ENCODE measurements around the gene ARHGEF12. TPM values are rescaled to one million over a fixed set of nuclear protein-coding genes. Genes with fewer than 3 reads are reported as not detected.

The ARHGEF12 gene
- total RNA-seq, 1 donor from 2014 or later: 121 TPM

GRCh38 chr11:120489799-120490198 is 153.6 kb downstream of the ARHGEF12 start:
- ATAC-seq (no peak), DNase-seq (no peak)
- Histone ChIP-seq H3K36me3 (peaks cover 31% of the 10 kb centered on the region), H3K4me3 (no peak overlapping the region), H3K9me3 (no peaks in the 10 kb centered on the region), H3K27me3 (ENCODE audit: low read depth) (no peaks in the 10 kb centered on the region), H3K4me1 (no peaks in the 10 kb centered on the region), H3K27ac (no peak overlapping the region)
- intact Hi-C loops (cut with DNase I): no loop called here
- TF ChIP-seq CTCF (IDR thresholded peaks at IDR 0.05): no peak

- H3K4me1 ChIP-seq: no peaks in the 10 kb centered on the region
- H3K36me3 ChIP-seq: peaks cover 7% of the 10 kb centered on the region
- no peak overlapping the region for H3K4me3 ChIP-seq
- no peak for TF ChIP-seq CTCF (IDR thresholded peaks at IDR 0.05)
- intact Hi-C loops (cut with DNase I): no loop called here
- no peak overlapping the region for H3K27ac ChIP-seq
- DNase-seq (no peak), ATAC-seq (no peak)
- H3K9me3 ChIP-seq: no peaks in the 10 kb centered on the region
- no peaks in the 10 kb centered on the region for H3K27me3 ChIP-seq (ENCODE audit: low read depth)
Measured at GRCh38 chr11:120492486-120492885, 156.3 kb downstream of the ARHGEF12 start.

GRCh38 chr11:120494595-120494994 is 158.4 kb downstream of the ARHGEF12 start:
- DNase-seq: no peak
- H3K4me3 ChIP-seq: no peak overlapping the region
- no peaks in the 10 kb centered on the region for H3K9me3 ChIP-seq
- no peak for TF ChIP-seq CTCF (IDR thresholded peaks at IDR 0.05)
- intact Hi-C loops (cut with DNase I): no loop called here
- peaks cover 7% of the 10 kb centered on the region for H3K36me3 ChIP-seq
- H3K4me1 ChIP-seq: no peaks in the 10 kb centered on the region
- H3K27me3 ChIP-seq (ENCODE audit: low read depth): no peaks in the 10 kb centered on the region
- no peak overlapping the region for H3K27ac ChIP-seq
- ATAC-seq: no peak

- H3K36me3 ChIP-seq: no peaks in the 10 kb centered on the region
- H3K4me1 ChIP-seq: no peaks in the 10 kb centered on the region
- no peak overlapping the region for H3K27ac ChIP-seq
- H3K4me3 ChIP-seq: no peak overlapping the region
- no peak for TF ChIP-seq CTCF (IDR thresholded peaks at IDR 0.05)
- H3K9me3 ChIP-seq: no peaks in the 10 kb centered on the region
- DNase-seq (no peak), ATAC-seq (no peak)
- intact Hi-C loops (cut with DNase I): no loop called here
- peaks cover 5% of the 10 kb centered on the region for H3K27me3 ChIP-seq (ENCODE audit: low read depth)
Measured at GRCh38 chr11:120499088-120499487, 162.9 kb downstream of the ARHGEF12 start.

GRCh38 chr11:120499859-120500258 is 163.6 kb downstream of the ARHGEF12 start:
- intact Hi-C loops (cut with DNase I): no loop called here

More at GRCh38 chr11:120499859-120500258, 163.6 kb downstream of the ARHGEF12 start:
- Histone ChIP-seq H3K9me3 (no peaks in the 10 kb centered on the region), H3K4me3 (no peak overlapping the region), H3K36me3 (no peaks in the 10 kb centered on the region), H3K4me1 (no peaks in the 10 kb centered on the region), H3K27ac (no peak overlapping the region), H3K27me3 (ENCODE audit: low read depth) (peaks cover 8% of the 10 kb centered on the region)
- ATAC-seq: no peak
- no peak for DNase-seq
- TF ChIP-seq CTCF (IDR thresholded peaks at IDR 0.05): no peak

Data from lower lobe of right lung (tissue), 2 donors.